OCI-LY1 (cell line): Measurements from ENCODE around the gene GMEB1.

Experiments used
- H2AFZ ChIP-seq: fragments of 200-600 bp; sonication (generic), shearing (Covaris generic); 2 replicates; pipeline ENCODE4 v1.6.0; 2014; ENCODE audit warnings: antibody characterized with exemption, mild to moderate bottlenecking, low read length
- H3F3A ChIP-seq: fragments of 200-600 bp; sonication (generic), shearing (Covaris generic); 2 replicates; pipeline ENCODE4 v1.6.0; 2014; ENCODE audit warnings: mild to moderate bottlenecking, antibody characterized with exemption, low read length, moderate library complexity; ENCODE audit not compliant: insufficient read depth
- H3K27ac ChIP-seq: fragments of 200-600 bp; sonication (generic); 2 replicates; pipeline ENCODE4 v1.5.1; 2014; ENCODE audit warnings: low read length, mixed run types, mild to moderate bottlenecking, low read depth; ENCODE audit not compliant: poor library complexity, severe bottlenecking
- H3K27me3 ChIP-seq: fragments of 200-600 bp; sonication (generic); 2 replicates; pipeline ENCODE4 v1.6.0; 2014; ENCODE audit warnings: antibody characterized with exemption, mild to moderate bottlenecking, low read length, moderate library complexity; ENCODE audit not compliant: insufficient read depth
- H3K36me3 ChIP-seq: fragments of 200-600 bp; sonication (generic); 2 replicates; pipeline ENCODE4 v1.6.1; 2014; ENCODE audit warnings: mild to moderate bottlenecking, antibody characterized with exemption, low read length, moderate library complexity, mixed read lengths; ENCODE audit not compliant: insufficient read depth
- H3K4me1 ChIP-seq: fragments of 200-600 bp; sonication (generic); 2 replicates; pipeline ENCODE4 v1.5.1; 2014; ENCODE audit warnings: mild to moderate bottlenecking, low read length, moderate library complexity; ENCODE audit not compliant: insufficient read depth, severe bottlenecking
- H3K4me2 ChIP-seq: fragments of 200-600 bp; sonication (generic), shearing (Covaris generic); 2 replicates; pipeline ENCODE4 v1.6.1; 2014; ENCODE audit warnings: low read length
- H3K4me3 ChIP-seq: fragments of 200-600 bp; sonication (generic); 2 replicates; pipeline ENCODE4 v1.5.1; 2014; ENCODE audit warnings: low read length, low read depth, mild to moderate bottlenecking, mixed read lengths; ENCODE audit not compliant: poor library complexity, severe bottlenecking
- H3K79me2 ChIP-seq: fragments of 200-600 bp; shearing (Covaris generic); 2 replicates; pipeline ENCODE4 v1.6.1; 2016; ENCODE audit warnings: mixed run types, low read length, mixed read lengths; ENCODE audit not compliant: insufficient read depth
- H3K9ac ChIP-seq: fragments of 200-600 bp; sonication (generic), shearing (Covaris generic); 2 replicates; pipeline ENCODE4 v1.6.1; 2014; ENCODE audit warnings: mild to moderate bottlenecking, low read length, mixed read lengths
- H3K9me2 ChIP-seq: fragments of 200-600 bp; sonication (generic), shearing (Covaris generic); 2 replicates; pipeline ENCODE4 v1.6.1; 2014; ENCODE audit warnings: low read depth, mild to moderate bottlenecking, low read length, mixed read lengths
- H3K9me3 ChIP-seq: fragments of 200-600 bp; shearing (Covaris generic); 2 replicates; pipeline ENCODE4 v1.6.1; 2014; ENCODE audit warnings: low read length, mixed read lengths
- H4K20me1 ChIP-seq: fragments of 200-600 bp; sonication (generic), shearing (Covaris generic); 2 replicates; pipeline ENCODE4 v1.6.0; 2016; ENCODE audit warnings: mild to moderate bottlenecking, low read length; ENCODE audit not compliant: insufficient read depth
- CTCF ChIP-seq: fragments of 200-600 bp; sonication (generic), shearing (Covaris generic); IDR thresholded peaks from 2 replicates; pipeline ENCODE4 v1.5.1; 2017; ENCODE audit warnings: mild to moderate bottlenecking, antibody characterized with exemption, low read length, moderate library complexity, mixed read lengths
- EZH2 ChIP-seq: fragments of 200-600 bp; sonication (generic), shearing (Covaris generic); IDR thresholded peaks from 2 replicates; pipeline ENCODE4 v1.8.0; 2017; ENCODE audit warnings: borderline replicate concordance, mixed run types, mild to moderate bottlenecking, antibody characterized with exemption, low read length, moderate library complexity, mixed read lengths

GMEB1 gene

GRCh38 chr1:28668191-28668955 lies at the start of gene GMEB1:
TSS of gene GMEB1 (plus strand) at chr1:28668784. CDS start at chr1:28683613, 14,829 bp downstream.
- Histone ChIP-seq H3F3A (no peaks in the 10 kb centered on the region), H3K9ac (peak within 1 kb of the TSS; percentile 97), H3K27ac (peak within 1 kb of the TSS; percentile 96), H4K20me1 (no peaks in the 10 kb centered on the region), H3K9me2 (no peaks in the 10 kb centered on the region), H3K4me3 (peak within 1 kb of the TSS; percentile 90), H3K9me3 (no peaks in the 10 kb centered on the region), H3K79me2 (peaks cover 10% of the 10 kb centered on the region), H3K4me2 (peak within 1 kb of the TSS; percentile 95), H2AFZ (peak within 1 kb of the TSS; percentile 1; the same call in 1 of the 2 replicates), H3K4me1 (peaks cover 15% of the 10 kb centered on the region), H3K27me3 (no peaks in the 10 kb centered on the region), H3K36me3 (no peaks in the 10 kb centered on the region)
- TF ChIP-seq CTCF (no peak), EZH2 (no peak)

GRCh38 chr1:28631713-28632112 lies 36.9 kb upstream of the GMEB1 start:
- 0 out of 2 replicates have a peak, but pooled peaks cover 3% of the 10 kb centered on the region for H3K9me3 ChIP-seq
- no peak overlapping the region for H3K4me3 ChIP-seq
- H3K36me3 ChIP-seq = peaks cover 6% of the 10 kb centered on the region
- no peak overlapping the region for H3K4me2 ChIP-seq
- H4K20me1 ChIP-seq = no peaks in the 10 kb centered on the region
- H3K27ac ChIP-seq = no peak overlapping the region
- no peak overlapping the region for H2AFZ ChIP-seq
- H3K9me2 ChIP-seq = no peaks in the 10 kb centered on the region
- H3K27me3 ChIP-seq = no peaks in the 10 kb centered on the region
- TF ChIP-seq CTCF (no peak), EZH2 (no peak)
- H3F3A ChIP-seq = no peaks in the 10 kb centered on the region; the same call in 1 of the 2 replicates
- H3K9ac ChIP-seq = no peak overlapping the region
- H3K4me1 ChIP-seq = no peaks in the 10 kb centered on the region
- no peaks in the 10 kb centered on the region for H3K79me2 ChIP-seq

GRCh38 chr1:28632560-28632959 lies 36.0 kb upstream of the GMEB1 start:
- no peaks in the 10 kb centered on the region for H4K20me1 ChIP-seq
- no peaks in the 10 kb centered on the region; the same call in 1 of the 2 replicates for H3F3A ChIP-seq
- peaks cover 6% of the 10 kb centered on the region for H3K36me3 ChIP-seq
- no peaks in the 10 kb centered on the region for H3K4me1 ChIP-seq
- H3K79me2 ChIP-seq = no peaks in the 10 kb centered on the region
- H2AFZ ChIP-seq = no peak overlapping the region
- no peak overlapping the region for H3K27ac ChIP-seq
- H3K9me2 ChIP-seq = no peaks in the 10 kb centered on the region
- no peak overlapping the region for H3K4me3 ChIP-seq
- no peak overlapping the region for H3K9ac ChIP-seq
- no peak overlapping the region for H3K4me2 ChIP-seq
- no peak for TF ChIP-seq CTCF
- no peak for TF ChIP-seq EZH2
- 0 out of 2 replicates have a peak, but pooled peaks cover 3% of the 10 kb centered on the region for H3K9me3 ChIP-seq
- no peaks in the 10 kb centered on the region for H3K27me3 ChIP-seq
